DMS153 (cell line): ENCODE results near the gene ALDH3B2.
"Not testable (repeated sequence)": the region's sequence is repeated elsewhere in the genome, so short reads cannot be mapped to it uniquely, and the experiment has no call there.

Experiments
- DNase-seq: peaks from one replicate; lab custom pipeline; 2025; lab: John Stamatoyannopoulos, UW

Gene ALDH3B2

GRCh38 chr11:67685641-67686332 is 11.4 kb upstream of the ALDH3B2 start:
- not testable (repeated sequence) for DNase-seq

- DNase-seq, result not testable (repeated sequence)
These were observed 8.0 kb upstream of the ALDH3B2 start for GRCh38 chr11:67682126-67683034.

- no peak for DNase-seq
These were observed 6.5 kb upstream of the ALDH3B2 start for GRCh38 chr11:67680696-67681470.

GRCh38 chr11:67675058-67675747 is 780 bp upstream of the ALDH3B2 start:
- no peak for DNase-seq

GRCh38 chr11:67673902-67674301 is 521 bp downstream of the ALDH3B2 start:
- DNase-seq, result no peak

- no peak for DNase-seq
These were observed 1.1 kb downstream of the ALDH3B2 start for GRCh38 chr11:67673358-67673757.

- DNase-seq, result no peak
These were observed 3.3 kb downstream of the ALDH3B2 start for GRCh38 chr11:67671211-67671520.

GRCh38 chr11:67670316-67671210 is 3.9 kb downstream of the ALDH3B2 start:
- no peak for DNase-seq

GRCh38 chr11:67668192-67668551 is 6.3 kb downstream of the ALDH3B2 start:
- no peak for DNase-seq

- no peak for DNase-seq
These were observed 6.8 kb downstream of the ALDH3B2 start for GRCh38 chr11:67667490-67668191.

- no peak for DNase-seq
These were observed 7.5 kb downstream of the ALDH3B2 start for GRCh38 chr11:67666676-67667489.

GRCh38 chr11:67666303-67666645 is 8.1 kb downstream of the ALDH3B2 start:
- DNase-seq, result no peak

- no peak for DNase-seq
These were observed 8.7 kb downstream of the ALDH3B2 start for GRCh38 chr11:67665541-67666302.

GRCh38 chr11:67664696-67665540 is 9.5 kb downstream of the ALDH3B2 start:
- no peak for DNase-seq

- DNase-seq, result no peak
These were observed 10.2 kb downstream of the ALDH3B2 start for GRCh38 chr11:67664213-67664585.

GRCh38 chr11:67663532-67664212 is 10.8 kb downstream of the ALDH3B2 start:
- no peak for DNase-seq

GRCh38 chr11:67662835-67663531 is 11.4 kb downstream of the ALDH3B2 start:
- no peak for DNase-seq
